ENCODE data around the gene TLR3. TPM values are rescaled to one million over a fixed set of nuclear protein-coding genes. Genes with fewer than 3 reads are reported as not detected.
"Not testable (repeated sequence)": the region's sequence is repeated elsewhere in the genome, so short reads cannot be mapped to it uniquely, and the experiment has no call there.

The TLR3 gene
- total RNA-seq, 1 donor from 2014 or later, result 1.9 TPM

DNA sequence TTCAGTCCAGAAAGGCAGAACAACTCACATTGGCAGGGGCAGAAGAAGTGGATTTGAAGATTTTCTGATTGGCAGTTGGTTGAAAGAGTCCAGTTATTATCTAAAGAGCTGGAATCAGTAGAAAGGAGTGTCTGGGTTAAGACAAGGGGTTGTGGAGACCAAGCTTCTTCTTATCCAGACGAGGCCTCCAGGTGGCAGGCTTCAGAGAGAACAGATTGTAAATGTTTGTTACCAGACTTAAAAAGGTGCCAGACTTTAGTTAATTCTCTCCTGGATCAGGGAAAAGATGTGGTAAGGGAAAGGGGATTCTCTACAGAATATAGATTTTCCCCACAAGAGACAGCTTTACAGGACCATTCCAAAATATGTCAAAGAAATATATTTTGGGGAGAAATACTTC, 36.7 kb upstream of the TLR3 start:
- no peak overlapping the region for H3K4me3 ChIP-seq (ENCODE audit: insufficient read depth, low read depth, low read length)
- H3K9me3 Mint-ChIP-seq (ENCODE audit: unreplicated experiment), result peaks cover 15% of the 10 kb centered on the region

DNA sequence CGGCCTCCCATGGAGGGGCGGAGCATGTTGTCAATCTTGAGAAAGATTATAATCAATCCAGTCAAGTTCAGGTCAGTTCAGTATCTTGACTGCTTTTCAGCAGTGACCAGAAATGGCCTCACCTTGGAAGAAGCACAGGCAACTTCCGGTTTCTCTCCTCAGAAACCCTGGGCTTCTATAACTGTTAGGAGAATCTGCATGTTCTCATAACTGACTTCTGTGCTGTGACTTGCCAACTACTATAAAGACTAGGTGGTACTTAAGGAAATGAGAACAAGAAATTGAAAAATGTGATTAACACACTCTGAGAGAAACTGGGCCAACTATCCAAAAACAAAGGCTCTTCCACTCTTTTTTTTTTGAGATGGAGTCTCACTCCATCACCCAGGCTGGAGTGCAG, 35.9 kb upstream of the TLR3 start:
- Histone ChIP-seq H2AFZ (ENCODE audit: low read depth, low read length) (no peak overlapping the region), H3K9me3 (ENCODE audit: insufficient read depth, low read depth, low read length) (peaks cover 9% of the 10 kb centered on the region), H3K4me2 (ENCODE audit: low read length) (no peak overlapping the region), H3K4me1 (ENCODE audit: insufficient read depth, low read length) (peaks cover 19% of the 10 kb centered on the region), H3K4me3 (ENCODE audit: insufficient read depth, low read depth, low read length) (no peak overlapping the region), H3K36me3 (ENCODE audit: insufficient read depth, low read length) (no peaks in the 10 kb centered on the region), H3K79me2 (ENCODE audit: insufficient read depth, low read length) (no peaks in the 10 kb centered on the region), H3K27ac (ENCODE audit: low read depth, low read length) (no peak overlapping the region), H4K20me1 (ENCODE audit: insufficient read depth, low read length) (no peaks in the 10 kb centered on the region), H3K9ac (ENCODE audit: low read length) (no peak overlapping the region), H3K27me3 (ENCODE audit: insufficient read depth, low read length) (no peaks in the 10 kb centered on the region)
- Mint-ChIP-seq H3K27ac (ENCODE audit: unreplicated experiment) (no peak overlapping the region), H3K9me3 (ENCODE audit: unreplicated experiment) (peaks cover 15% of the 10 kb centered on the region), H3K27me3 (ENCODE audit: low read depth, unreplicated experiment) (peaks cover 7% of the 10 kb centered on the region), H3K36me3 (ENCODE audit: low read depth, unreplicated experiment) (peaks cover 5% of the 10 kb centered on the region), H3K4me1 (ENCODE audit: low read depth, unreplicated experiment) (peaks cover 14% of the 10 kb centered on the region), H3K4me3 (ENCODE audit: unreplicated experiment) (no peak overlapping the region)
- TF ChIP-seq, protein P1, sequence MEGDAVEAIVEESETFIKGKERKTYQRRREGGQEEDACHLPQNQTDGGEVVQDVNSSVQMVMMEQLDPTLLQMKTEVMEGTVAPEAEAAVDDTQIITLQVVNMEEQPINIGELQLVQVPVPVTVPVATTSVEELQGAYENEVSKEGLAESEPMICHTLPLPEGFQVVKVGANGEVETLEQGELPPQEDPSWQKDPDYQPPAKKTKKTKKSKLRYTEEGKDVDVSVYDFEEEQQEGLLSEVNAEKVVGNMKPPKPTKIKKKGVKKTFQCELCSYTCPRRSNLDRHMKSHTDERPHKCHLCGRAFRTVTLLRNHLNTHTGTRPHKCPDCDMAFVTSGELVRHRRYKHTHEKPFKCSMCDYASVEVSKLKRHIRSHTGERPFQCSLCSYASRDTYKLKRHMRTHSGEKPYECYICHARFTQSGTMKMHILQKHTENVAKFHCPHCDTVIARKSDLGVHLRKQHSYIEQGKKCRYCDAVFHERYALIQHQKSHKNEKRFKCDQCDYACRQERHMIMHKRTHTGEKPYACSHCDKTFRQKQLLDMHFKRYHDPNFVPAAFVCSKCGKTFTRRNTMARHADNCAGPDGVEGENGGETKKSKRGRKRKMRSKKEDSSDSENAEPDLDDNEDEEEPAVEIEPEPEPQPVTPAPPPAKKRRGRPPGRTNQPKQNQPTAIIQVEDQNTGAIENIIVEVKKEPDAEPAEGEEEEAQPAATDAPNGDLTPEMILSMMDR (IDR thresholded peaks at IDR 0.05; ENCODE audit: insufficient read depth, low read depth, low read length), result no peak
- no peak for TF ChIP-seq EZH2 (IDR thresholded peaks at IDR 0.05; ENCODE audit: insufficient read depth, low read length)
- DNase-seq (ENCODE audit: low read depth), result no peak
- FAIRE-seq, result no peak

More for the DNA sequence above, 36.7 kb upstream of the TLR3 start:
- H2AFZ ChIP-seq (ENCODE audit: low read depth, low read length), result no peak overlapping the region
- H3K27me3 Mint-ChIP-seq (ENCODE audit: low read depth, unreplicated experiment), result peaks cover 7% of the 10 kb centered on the region
- peaks cover 5% of the 10 kb centered on the region for H3K36me3 Mint-ChIP-seq (ENCODE audit: low read depth, unreplicated experiment)
- FAIRE-seq (no peak), DNase-seq (ENCODE audit: low read depth) (no peak)
- H3K4me3 Mint-ChIP-seq (ENCODE audit: unreplicated experiment), result no peak overlapping the region
- H3K4me1 ChIP-seq (ENCODE audit: insufficient read depth, low read length), result peaks cover 19% of the 10 kb centered on the region
- TF ChIP-seq, protein P1 (IDR thresholded peaks at IDR 0.05; ENCODE audit: insufficient read depth, low read depth, low read length), result no peak
- TF ChIP-seq EZH2 (IDR thresholded peaks at IDR 0.05; ENCODE audit: insufficient read depth, low read length), result no peak
- H3K9ac ChIP-seq (ENCODE audit: low read length), result no peak overlapping the region
- H3K27ac ChIP-seq (ENCODE audit: low read depth, low read length), result no peak overlapping the region
- no peaks in the 10 kb centered on the region for H3K27me3 ChIP-seq (ENCODE audit: insufficient read depth, low read length)
- H3K27ac Mint-ChIP-seq (ENCODE audit: unreplicated experiment), result no peak overlapping the region
- H3K9me3 ChIP-seq (ENCODE audit: insufficient read depth, low read depth, low read length), result peaks cover 15% of the 10 kb centered on the region
- no peak overlapping the region for H3K4me2 ChIP-seq (ENCODE audit: low read length)
- H4K20me1 ChIP-seq (ENCODE audit: insufficient read depth, low read length), result no peaks in the 10 kb centered on the region
- H3K4me1 Mint-ChIP-seq (ENCODE audit: low read depth, unreplicated experiment), result peaks cover 14% of the 10 kb centered on the region
- no peaks in the 10 kb centered on the region for H3K79me2 ChIP-seq (ENCODE audit: insufficient read depth, low read length)
- no peaks in the 10 kb centered on the region for H3K36me3 ChIP-seq (ENCODE audit: insufficient read depth, low read length)

DNA sequence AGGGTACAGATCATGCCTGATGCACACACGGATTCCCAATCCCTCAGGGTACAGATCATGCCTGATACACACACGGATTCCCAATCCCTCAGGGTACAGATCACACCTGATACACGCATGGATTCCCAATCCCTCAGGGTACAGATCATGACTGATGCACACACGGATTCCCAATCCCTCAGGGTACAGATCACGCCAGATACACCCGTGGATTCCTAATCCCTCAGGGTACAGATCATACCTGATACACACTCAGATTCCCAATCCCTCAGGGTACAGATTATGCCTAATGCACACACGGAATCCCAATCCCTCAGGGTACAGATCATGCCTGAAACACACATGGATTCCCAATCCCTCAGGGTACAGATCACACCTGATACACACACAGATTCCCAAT, 34.3 kb upstream of the TLR3 start:
- not testable (repeated sequence) for H3K9ac ChIP-seq (ENCODE audit: low read length); H3K36me3 Mint-ChIP-seq (ENCODE audit: low read depth, unreplicated experiment); H2AFZ ChIP-seq (ENCODE audit: low read depth, low read length); H3K27me3 Mint-ChIP-seq (ENCODE audit: low read depth, unreplicated experiment); H4K20me1 ChIP-seq (ENCODE audit: insufficient read depth, low read length); DNase-seq (ENCODE audit: low read depth); H3K36me3 ChIP-seq (ENCODE audit: insufficient read depth, low read length); H3K79me2 ChIP-seq (ENCODE audit: insufficient read depth, low read length); H3K27ac Mint-ChIP-seq (ENCODE audit: unreplicated experiment); H3K27me3 ChIP-seq (ENCODE audit: insufficient read depth, low read length); H3K4me3 Mint-ChIP-seq (ENCODE audit: unreplicated experiment); H3K9me3 ChIP-seq (ENCODE audit: insufficient read depth, low read depth, low read length); H3K27ac ChIP-seq (ENCODE audit: low read depth, low read length); H3K4me3 ChIP-seq (ENCODE audit: insufficient read depth, low read depth, low read length); H3K4me2 ChIP-seq (ENCODE audit: low read length); FAIRE-seq
- peaks cover 13% of the 10 kb centered on the region for H3K4me1 ChIP-seq (ENCODE audit: insufficient read depth, low read length)
- H3K4me1 Mint-ChIP-seq (ENCODE audit: low read depth, unreplicated experiment), result peaks cover 11% of the 10 kb centered on the region
- peaks cover 15% of the 10 kb centered on the region for H3K9me3 Mint-ChIP-seq (ENCODE audit: unreplicated experiment)
